ENCODE data around the gene OSGIN1. TPM values are rescaled to one million over a fixed set of nuclear protein-coding genes. Genes with fewer than 3 reads are reported as not detected.

OSGIN1 gene
- total RNA-seq, 1 experiment from 2014 or later = 1.7 TPM

DNA sequence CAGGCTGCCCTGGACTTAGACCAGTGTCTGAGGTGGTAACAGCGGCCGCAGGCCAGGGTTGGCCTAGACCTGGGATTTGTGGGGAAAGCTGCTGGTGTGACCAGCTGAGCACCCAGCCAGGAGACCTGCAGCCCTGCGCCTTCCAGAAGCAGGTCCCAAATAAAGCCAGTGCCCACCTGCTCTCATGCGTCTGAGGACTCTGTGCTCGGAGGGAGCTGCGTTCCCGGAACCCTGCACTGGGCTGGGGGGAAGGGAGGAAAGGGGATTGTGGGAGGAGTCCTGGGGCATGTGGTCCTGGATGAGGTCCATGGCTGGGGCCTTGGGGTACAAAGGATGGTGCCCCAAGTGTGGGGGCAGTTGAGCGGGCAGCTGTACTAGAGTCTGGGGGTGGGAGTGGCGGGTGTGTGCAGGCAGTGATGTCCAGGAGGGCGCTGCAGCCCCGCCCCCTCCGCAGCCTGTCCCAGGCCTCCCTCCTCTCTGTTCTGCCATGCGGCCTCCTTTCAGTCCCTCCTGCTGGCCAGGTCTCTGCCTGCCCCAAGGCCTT lies 13.2 kb downstream of the OSGIN1 start (continued):
- TF ChIP-seq ZNF423 (CRISPR knock-in tag; IDR thresholded peaks at IDR 0.05) (no peak), ZNF219 (CRISPR knock-in tag; IDR thresholded peaks at IDR 0.05; ENCODE audit: borderline replicate concordance) (no peak), FOXK1 (CRISPR knock-in tag; IDR thresholded peaks at IDR 0.05) (no peak), GRHL2 (CRISPR knock-in tag; IDR thresholded peaks at IDR 0.05; ENCODE audit: insufficient replicate concordance, severe bottlenecking) (no peak)
- TF ChIP-seq, protein P1, sequence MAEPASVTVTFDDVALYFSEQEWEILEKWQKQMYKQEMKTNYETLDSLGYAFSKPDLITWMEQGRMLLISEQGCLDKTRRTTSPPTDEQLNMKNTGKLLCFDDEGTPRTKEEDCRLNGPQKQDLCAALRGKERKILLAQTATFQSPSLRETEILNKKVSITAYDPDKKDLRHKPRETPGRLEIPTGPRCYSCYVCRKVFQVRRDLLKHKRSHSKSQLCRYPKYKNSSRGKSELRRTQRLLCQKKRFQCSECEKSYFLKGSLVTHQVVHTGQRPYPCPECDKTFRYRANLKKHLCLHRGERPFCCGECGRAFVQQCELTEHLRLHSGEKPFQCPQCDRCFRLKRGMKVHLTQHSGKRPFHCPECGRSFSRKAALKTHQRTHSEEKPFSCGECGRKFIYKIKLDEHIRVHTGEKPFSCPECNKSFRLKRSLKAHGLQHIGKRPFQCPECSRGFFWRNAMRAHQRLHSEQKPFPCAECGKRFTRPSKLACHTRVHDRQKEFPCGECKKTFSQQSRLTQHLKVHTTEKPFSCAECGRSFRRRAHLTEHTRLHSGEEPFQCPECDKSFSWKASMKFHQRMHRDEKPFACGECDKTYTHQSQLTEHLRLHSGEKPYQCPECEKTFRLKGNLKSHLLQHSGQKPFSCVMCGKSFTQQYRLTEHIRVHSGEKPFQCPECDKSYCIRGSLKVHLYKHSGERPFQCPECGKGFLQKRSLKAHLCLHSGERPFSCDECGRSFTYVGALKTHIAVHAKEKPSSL (CRISPR knock-in tag; conservative IDR thresholded peaks at IDR 0.05) = no peak
- TF ChIP-seq, protein P2, sequence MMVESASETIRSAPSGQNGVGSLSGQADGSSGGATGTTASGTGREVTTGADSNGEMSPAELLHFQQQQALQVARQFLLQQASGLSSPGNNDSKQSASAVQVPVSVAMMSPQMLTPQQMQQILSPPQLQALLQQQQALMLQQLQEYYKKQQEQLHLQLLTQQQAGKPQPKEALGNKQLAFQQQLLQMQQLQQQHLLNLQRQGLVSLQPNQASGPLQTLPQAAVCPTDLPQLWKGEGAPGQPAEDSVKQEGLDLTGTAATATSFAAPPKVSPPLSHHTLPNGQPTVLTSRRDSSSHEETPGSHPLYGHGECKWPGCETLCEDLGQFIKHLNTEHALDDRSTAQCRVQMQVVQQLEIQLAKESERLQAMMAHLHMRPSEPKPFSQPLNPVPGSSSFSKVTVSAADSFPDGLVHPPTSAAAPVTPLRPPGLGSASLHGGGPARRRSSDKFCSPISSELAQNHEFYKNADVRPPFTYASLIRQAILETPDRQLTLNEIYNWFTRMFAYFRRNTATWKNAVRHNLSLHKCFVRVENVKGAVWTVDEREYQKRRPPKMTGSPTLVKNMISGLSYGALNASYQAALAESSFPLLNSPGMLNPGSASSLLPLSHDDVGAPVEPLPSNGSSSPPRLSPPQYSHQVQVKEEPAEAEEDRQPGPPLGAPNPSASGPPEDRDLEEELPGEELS (CRISPR knock-in tag; IDR thresholded peaks at IDR 0.05) = no peak
- TF ChIP-seq, protein P3, sequence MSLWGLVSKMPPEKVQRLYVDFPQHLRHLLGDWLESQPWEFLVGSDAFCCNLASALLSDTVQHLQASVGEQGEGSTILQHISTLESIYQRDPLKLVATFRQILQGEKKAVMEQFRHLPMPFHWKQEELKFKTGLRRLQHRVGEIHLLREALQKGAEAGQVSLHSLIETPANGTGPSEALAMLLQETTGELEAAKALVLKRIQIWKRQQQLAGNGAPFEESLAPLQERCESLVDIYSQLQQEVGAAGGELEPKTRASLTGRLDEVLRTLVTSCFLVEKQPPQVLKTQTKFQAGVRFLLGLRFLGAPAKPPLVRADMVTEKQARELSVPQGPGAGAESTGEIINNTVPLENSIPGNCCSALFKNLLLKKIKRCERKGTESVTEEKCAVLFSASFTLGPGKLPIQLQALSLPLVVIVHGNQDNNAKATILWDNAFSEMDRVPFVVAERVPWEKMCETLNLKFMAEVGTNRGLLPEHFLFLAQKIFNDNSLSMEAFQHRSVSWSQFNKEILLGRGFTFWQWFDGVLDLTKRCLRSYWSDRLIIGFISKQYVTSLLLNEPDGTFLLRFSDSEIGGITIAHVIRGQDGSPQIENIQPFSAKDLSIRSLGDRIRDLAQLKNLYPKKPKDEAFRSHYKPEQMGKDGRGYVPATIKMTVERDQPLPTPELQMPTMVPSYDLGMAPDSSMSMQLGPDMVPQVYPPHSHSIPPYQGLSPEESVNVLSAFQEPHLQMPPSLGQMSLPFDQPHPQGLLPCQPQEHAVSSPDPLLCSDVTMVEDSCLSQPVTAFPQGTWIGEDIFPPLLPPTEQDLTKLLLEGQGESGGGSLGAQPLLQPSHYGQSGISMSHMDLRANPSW (CRISPR knock-in tag; conservative IDR thresholded peaks at IDR 0.05; ENCODE audit: low read depth) = no peak
- TF ChIP-seq, protein P4, sequence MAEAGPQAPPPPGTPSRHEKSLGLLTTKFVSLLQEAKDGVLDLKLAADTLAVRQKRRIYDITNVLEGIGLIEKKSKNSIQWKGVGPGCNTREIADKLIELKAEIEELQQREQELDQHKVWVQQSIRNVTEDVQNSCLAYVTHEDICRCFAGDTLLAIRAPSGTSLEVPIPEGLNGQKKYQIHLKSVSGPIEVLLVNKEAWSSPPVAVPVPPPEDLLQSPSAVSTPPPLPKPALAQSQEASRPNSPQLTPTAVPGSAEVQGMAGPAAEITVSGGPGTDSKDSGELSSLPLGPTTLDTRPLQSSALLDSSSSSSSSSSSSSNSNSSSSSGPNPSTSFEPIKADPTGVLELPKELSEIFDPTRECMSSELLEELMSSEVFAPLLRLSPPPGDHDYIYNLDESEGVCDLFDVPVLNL (CRISPR knock-in tag; IDR thresholded peaks at IDR 0.05; ENCODE audit: borderline replicate concordance, low read depth) = no peak

DNA sequence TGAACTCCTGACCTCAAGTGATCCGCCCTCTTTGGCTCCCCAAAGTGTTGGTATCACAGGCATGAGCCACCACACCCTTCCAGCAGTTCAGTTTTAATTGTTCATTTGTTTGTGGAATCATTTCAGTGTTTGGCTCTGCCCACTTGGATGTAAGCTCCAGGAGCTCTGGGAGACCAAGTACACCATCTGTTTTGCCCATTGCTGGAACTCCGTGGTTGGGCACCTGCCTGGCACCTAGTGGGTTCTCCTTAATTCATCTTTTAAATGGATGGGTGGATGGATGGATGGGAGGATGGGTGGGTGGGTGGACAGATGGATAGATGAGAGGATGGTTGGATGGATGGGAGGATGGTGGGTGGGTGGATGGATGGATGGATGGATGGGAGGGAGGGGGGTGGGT lies 14.1 kb downstream of the OSGIN1 start:
- ATAC-seq (no peak), DNase-seq (ENCODE audit: low spot score) (no peak)
- Mint-ChIP-seq H3K27ac (no peak overlapping the region), H3K4me3 (no peak overlapping the region), H3K36me3 (no peaks in the 10 kb centered on the region), H3K27me3 (ENCODE audit: low read depth) (peaks cover 12% of the 10 kb centered on the region), H3K4me1 (peaks cover 7% of the 10 kb centered on the region), H3K9me3 (no peaks in the 10 kb centered on the region)
- ChIA-PET POLR2A (no interaction called here), CTCF (interaction anchor here (1.4 to 2.4 kb wide), 3 partner anchors 10 to 79 kb away, joined by 4 to 14 read pairs (median 4); no protein-coding TSS in a partner anchor)
- TF ChIP-seq GTF2I (CRISPR knock-in tag; conservative IDR thresholded peaks at IDR 0.05) = no peak
- TF ChIP-seq FOXK1 (CRISPR knock-in tag; IDR thresholded peaks at IDR 0.05) = no peak
- TF ChIP-seq ZNF121 (CRISPR knock-in tag; IDR thresholded peaks at IDR 0.05) = no peak
- no peak for TF ChIP-seq ELF4 (CRISPR knock-in tag; IDR thresholded peaks at IDR 0.05; ENCODE audit: low read depth)
- TF ChIP-seq, protein P5, sequence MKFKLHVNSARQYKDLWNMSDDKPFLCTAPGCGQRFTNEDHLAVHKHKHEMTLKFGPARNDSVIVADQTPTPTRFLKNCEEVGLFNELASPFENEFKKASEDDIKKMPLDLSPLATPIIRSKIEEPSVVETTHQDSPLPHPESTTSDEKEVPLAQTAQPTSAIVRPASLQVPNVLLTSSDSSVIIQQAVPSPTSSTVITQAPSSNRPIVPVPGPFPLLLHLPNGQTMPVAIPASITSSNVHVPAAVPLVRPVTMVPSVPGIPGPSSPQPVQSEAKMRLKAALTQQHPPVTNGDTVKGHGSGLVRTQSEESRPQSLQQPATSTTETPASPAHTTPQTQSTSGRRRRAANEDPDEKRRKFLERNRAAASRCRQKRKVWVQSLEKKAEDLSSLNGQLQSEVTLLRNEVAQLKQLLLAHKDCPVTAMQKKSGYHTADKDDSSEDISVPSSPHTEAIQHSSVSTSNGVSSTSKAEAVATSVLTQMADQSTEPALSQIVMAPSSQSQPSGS (CRISPR knock-in tag; IDR thresholded peaks at IDR 0.05; ENCODE audit: borderline replicate concordance, low read depth) = no peak
- no peak for TF ChIP-seq TCF7 (CRISPR knock-in tag; IDR thresholded peaks at IDR 0.05; ENCODE audit: low read depth)
- TF ChIP-seq, protein P6, sequence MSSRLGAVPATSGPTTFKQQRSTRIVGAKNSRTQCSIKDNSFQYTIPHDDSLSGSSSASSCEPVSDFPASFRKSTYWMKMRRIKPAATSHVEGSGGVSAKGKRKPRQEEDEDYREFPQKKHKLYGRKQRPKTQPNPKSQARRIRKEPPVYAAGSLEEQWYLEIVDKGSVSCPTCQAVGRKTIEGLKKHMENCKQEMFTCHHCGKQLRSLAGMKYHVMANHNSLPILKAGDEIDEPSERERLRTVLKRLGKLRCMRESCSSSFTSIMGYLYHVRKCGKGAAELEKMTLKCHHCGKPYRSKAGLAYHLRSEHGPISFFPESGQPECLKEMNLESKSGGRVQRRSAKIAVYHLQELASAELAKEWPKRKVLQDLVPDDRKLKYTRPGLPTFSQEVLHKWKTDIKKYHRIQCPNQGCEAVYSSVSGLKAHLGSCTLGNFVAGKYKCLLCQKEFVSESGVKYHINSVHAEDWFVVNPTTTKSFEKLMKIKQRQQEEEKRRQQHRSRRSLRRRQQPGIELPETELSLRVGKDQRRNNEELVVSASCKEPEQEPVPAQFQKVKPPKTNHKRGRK (CRISPR knock-in tag; IDR thresholded peaks at IDR 0.05; ENCODE audit: borderline replicate concordance) = no peak
- no peak for TF ChIP-seq IRF2 (CRISPR knock-in tag; IDR thresholded peaks at IDR 0.05; ENCODE audit: borderline replicate concordance, low read depth)
- no peak for TF ChIP-seq MYBL2 (CRISPR knock-in tag; IDR thresholded peaks at IDR 0.05)

Data from WTC11 (cell line).